Measurements from ENCODE around the gene DNASE1. TPM values are rescaled to one million over a fixed set of nuclear protein-coding genes. Genes with fewer than 3 reads are reported as not detected.

Gene DNASE1
- total RNA-seq = 10 to 100 TPM in 5 of 9 donors, 1 to 10 TPM in 4; 3.1 to 21.7 (median 12.1) TPM
- polyA plus RNA-seq = 10 to 100 TPM in 1 of 3 donors, 1 to 10 TPM in 2; 3.4 to 35.1 (median 6.0) TPM
- long read RNA-seq, donor 1, partial matches to known transcripts = 88 of 136 reads
- long read RNA-seq, donor 1, other reads (novel, unspliced or antisense) = 47 of 136 reads
- long read RNA-seq, donor 2 = 0 reads
- long read RNA-seq, donor 3, partial matches to known transcripts = 0 of 1 reads
- long read RNA-seq, donor 3, other reads (novel, unspliced or antisense) = 0 of 1 reads
- long read RNA-seq, donor 4, partial matches to known transcripts = 0 of 1 reads
- long read RNA-seq, donor 4, other reads (novel, unspliced or antisense) = 1 of 1 reads
- long read RNA-seq, donor 5, partial matches to known transcripts = 3 of 9 reads
- long read RNA-seq, donor 5, other reads (novel, unspliced or antisense) = 6 of 9 reads
- long read RNA-seq, donor 6, partial matches to known transcripts = 2 of 6 reads
- long read RNA-seq, donor 6, other reads (novel, unspliced or antisense) = 4 of 6 reads
- long read RNA-seq, donor 7, partial matches to known transcripts = 49 of 64 reads
- long read RNA-seq, donor 7, other reads (novel, unspliced or antisense) = 13 of 64 reads
- long read RNA-seq, donor 8, partial matches to known transcripts = 63 of 116 reads
- long read RNA-seq, donor 8, other reads (novel, unspliced or antisense) = 52 of 116 reads
- long read RNA-seq, donor 9, partial matches to known transcripts = 38 of 78 reads
- long read RNA-seq, donor 9, other reads (novel, unspliced or antisense) = 40 of 78 reads
- long read RNA-seq, donor 10 = 0 reads

DNA sequence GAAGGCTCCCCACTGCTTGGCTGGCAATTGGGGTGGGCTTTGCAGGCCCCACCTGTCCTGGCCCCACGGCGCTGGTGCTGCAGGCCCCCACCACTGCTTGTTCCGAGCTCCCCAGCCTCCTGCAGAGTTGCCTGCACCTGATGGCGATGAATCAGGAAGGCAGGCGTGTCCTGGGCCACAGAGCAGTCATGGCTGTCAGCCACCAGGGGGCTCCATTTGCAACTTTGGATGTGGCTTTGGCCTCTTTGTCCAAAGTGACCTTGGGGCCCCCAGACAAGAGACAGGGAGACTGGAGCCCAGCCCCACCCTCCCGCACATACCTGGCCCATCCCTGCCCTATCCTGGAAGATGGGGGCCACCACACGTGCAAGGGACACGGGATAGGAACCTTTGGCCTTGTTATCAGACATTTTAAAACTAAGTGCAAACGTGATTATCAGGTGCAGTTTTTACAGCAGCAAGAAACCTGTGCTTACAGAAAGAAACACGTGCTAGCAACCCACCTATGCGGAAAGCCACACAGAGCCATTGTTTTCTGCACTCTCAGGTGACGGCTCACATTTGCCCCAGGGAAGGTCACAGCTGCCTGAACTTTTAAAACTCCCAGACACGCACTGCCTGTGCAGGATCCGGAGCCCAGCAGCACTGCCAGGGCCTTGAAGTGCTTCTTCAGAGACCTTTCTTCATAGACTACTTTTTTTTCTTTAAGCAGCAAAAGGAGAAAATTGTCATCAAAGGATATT lies at the start of gene DNASE1:
Gene DNASE1, plus strand, starts transcription at position 443 of the 743 bp plus-strand sequence. CDS start 683 bp downstream, outside the sequence.
- intact Hi-C loops (cut with DNase I) = no loop called here
- 49 to 62% (median 51%) methylated on average over 9 to 14 of the region's 14 CpGs for WGBS, 4 donors
- Histone ChIP-seq H3K4me3 (no peak within 1 kb of the TSS), H3K36me3 (replicated peaks in 1 of 2) (peaks cover 0 to 44% of the 10 kb centered on the region in 2 donors), H3K9me3 (replicated peaks in 1 of 3) (no peaks in the 10 kb centered on the region), H3K4me1 (replicated peaks in 1 of 2) (peaks cover 0 to 7% of the 10 kb centered on the region in 2 donors), H3K27me3 (no peaks in the 10 kb centered on the region), H3K27ac (peak within 1 kb of the TSS in 2 of 5 donors; percentile 20 to 23)
- TF ChIP-seq POLR2A (IDR thresholded peaks at IDR 0.05) = no peak
- TF ChIP-seq CTCF (IDR thresholded peaks at IDR 0.05) = peak; percentile 39 to 72 (median 60)
- peak; percentile 56 to 81 (median 73) for DNase-seq

GRCh38 chr16:3606441-3606840 lies 48.0 kb upstream of the DNASE1 start:
- TF ChIP-seq POLR2A (IDR thresholded peaks at IDR 0.05) = no peak
- TF ChIP-seq CTCF (IDR thresholded peaks at IDR 0.05) = no peak
- Histone ChIP-seq H3K4me3 (no peak overlapping the region), H3K9me3 (replicated peaks in 1 of 3) (no peaks in the 10 kb centered on the region), H3K27ac (no peak overlapping the region), H3K27me3 (no peaks in the 10 kb centered on the region), H3K36me3 (replicated peaks in 1 of 2) (no peaks in the 10 kb centered on the region), H3K4me1 (replicated peaks in 1 of 2) (peaks cover 0 to 6% of the 10 kb centered on the region in 2 donors)
- 89 to 97% (median 92%) methylated on average over 11 of the region's 11 CpGs for WGBS, 4 donors
- no peak for DNase-seq
- intact Hi-C loops (cut with DNase I) = no loop called here

GRCh38 chr16:3607161-3607560 lies 47.3 kb upstream of the DNASE1 start:
- H3K36me3 ChIP-seq (replicated peaks in 1 of 2) = no peaks in the 10 kb centered on the region
- peaks cover 3 to 7% of the 10 kb centered on the region in 2 donors for H3K4me1 ChIP-seq (replicated peaks in 1 of 2)
- intact Hi-C loops (cut with DNase I) = no loop called here
- TF ChIP-seq POLR2A (IDR thresholded peaks at IDR 0.05) = no peak
- no peak for TF ChIP-seq CTCF (IDR thresholded peaks at IDR 0.05)
- H3K9me3 ChIP-seq (replicated peaks in 1 of 3) = no peaks in the 10 kb centered on the region
- no peak overlapping the region for H3K27ac ChIP-seq
- WGBS, 4 donors = 89 to 91% (median 90%) methylated on average over 7 of the region's 7 CpGs
- no peaks in the 10 kb centered on the region for H3K27me3 ChIP-seq
- DNase-seq = no peak
- H3K4me3 ChIP-seq = no peak overlapping the region

DNA sequence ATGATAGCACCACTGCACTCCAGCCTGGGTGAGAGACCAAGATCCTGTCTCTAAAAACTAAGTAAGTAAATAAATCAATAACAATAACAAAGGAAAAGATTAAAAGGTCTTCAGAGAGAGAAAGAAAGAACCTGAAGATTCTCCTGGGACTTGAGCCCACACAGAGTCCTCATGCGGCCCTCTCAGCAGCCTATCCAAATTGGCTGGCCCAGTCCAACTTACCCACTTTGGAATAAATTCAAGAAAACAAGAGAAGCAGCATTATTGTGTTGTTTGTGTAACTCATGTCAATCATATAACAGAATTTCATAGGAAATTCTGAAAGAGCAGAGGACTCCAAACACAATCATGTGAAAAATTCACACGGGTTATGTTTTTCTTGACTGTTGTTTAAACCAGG lies 46.9 kb upstream of the DNASE1 start:
- no peak overlapping the region for H3K27ac ChIP-seq
- DNase-seq = no peak
- no peaks in the 10 kb centered on the region for H3K9me3 ChIP-seq (replicated peaks in 1 of 3)
- WGBS, 4 donors = 92 to 98% (median 95%) methylated on average over 2 of the region's 2 CpGs
- H3K27me3 ChIP-seq = no peaks in the 10 kb centered on the region
- peaks cover 8 to 12% of the 10 kb centered on the region in 2 donors for H3K4me1 ChIP-seq (replicated peaks in 1 of 2)
- intact Hi-C loops (cut with DNase I) = no loop called here
- H3K36me3 ChIP-seq (replicated peaks in 1 of 2) = no peaks in the 10 kb centered on the region
- TF ChIP-seq POLR2A (IDR thresholded peaks at IDR 0.05) (no peak), CTCF (IDR thresholded peaks at IDR 0.05) (no peak)
- no peak overlapping the region for H3K4me3 ChIP-seq

Measured in adrenal gland (tissue), 19 donors.